Fibroblast of lung (primary cell): ENCODE results near the gene ZFP2.
"Not testable (repeated sequence)": the region's sequence is repeated elsewhere in the genome, so short reads cannot be mapped to it uniquely, and the experiment has no call there.

Source experiments
- EZH2 ChIP-seq: IDR thresholded peaks from 2 replicates; pipeline ENCODE4 v1.5.1; 2012; ENCODE audit warnings: low read length, control low read depth, mild to moderate bottlenecking; ENCODE audit errors: missing control alignments
- TF ChIP-seq, protein P1 (sequence below), 2 donors: IDR thresholded peaks in 1 of 2; conservative IDR thresholded peaks in 1 of 2; 1 replicate in 1 of 2; 2 replicates in 1 of 2; pipeline ENCODE4 v1.5.1; 2011 to 2012; ENCODE audit warnings: low read length in 2 of 2, control low read depth in 1 of 2, inconsistent platforms in 1 of 2, low read depth in 1 of 2, mild to moderate bottlenecking in 1 of 2

DNA sequence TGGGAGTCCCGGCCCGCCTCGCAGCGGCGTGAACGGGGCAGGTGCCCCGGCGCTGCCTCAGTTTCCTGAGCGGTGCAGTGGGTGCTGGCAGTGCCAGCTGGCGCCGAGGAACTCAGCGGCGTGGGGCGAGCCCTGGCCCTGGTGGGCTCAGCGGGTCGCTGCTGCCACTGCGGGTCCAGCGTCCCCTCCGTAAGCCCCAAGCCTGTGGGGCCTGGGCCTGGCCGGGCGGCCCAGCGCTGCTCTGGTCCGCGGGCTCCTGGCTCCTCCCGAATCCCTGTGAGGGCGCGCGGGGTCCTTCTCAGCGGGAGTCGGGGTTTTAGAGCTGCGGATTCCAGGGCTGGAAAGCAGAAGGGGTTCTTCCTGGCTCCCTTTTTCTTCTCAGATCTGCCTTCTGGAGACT, 35.1 kb upstream of the ZFP2 start:
- TF ChIP-seq, protein P1, sequence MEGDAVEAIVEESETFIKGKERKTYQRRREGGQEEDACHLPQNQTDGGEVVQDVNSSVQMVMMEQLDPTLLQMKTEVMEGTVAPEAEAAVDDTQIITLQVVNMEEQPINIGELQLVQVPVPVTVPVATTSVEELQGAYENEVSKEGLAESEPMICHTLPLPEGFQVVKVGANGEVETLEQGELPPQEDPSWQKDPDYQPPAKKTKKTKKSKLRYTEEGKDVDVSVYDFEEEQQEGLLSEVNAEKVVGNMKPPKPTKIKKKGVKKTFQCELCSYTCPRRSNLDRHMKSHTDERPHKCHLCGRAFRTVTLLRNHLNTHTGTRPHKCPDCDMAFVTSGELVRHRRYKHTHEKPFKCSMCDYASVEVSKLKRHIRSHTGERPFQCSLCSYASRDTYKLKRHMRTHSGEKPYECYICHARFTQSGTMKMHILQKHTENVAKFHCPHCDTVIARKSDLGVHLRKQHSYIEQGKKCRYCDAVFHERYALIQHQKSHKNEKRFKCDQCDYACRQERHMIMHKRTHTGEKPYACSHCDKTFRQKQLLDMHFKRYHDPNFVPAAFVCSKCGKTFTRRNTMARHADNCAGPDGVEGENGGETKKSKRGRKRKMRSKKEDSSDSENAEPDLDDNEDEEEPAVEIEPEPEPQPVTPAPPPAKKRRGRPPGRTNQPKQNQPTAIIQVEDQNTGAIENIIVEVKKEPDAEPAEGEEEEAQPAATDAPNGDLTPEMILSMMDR (conservative IDR thresholded peaks at IDR 0.05 in 1 of 2, IDR thresholded peaks at IDR 0.05 in 1 of 2; ENCODE audit: low read depth in 1 of 2, low read length in 2 of 2) = not testable (repeated sequence)
- TF ChIP-seq EZH2 = not testable (repeated sequence)
